SK-N-SH (cell line): Measurements from ENCODE around the gene CDKN2D. TPM values are rescaled to one million over a fixed set of nuclear protein-coding genes. Genes with fewer than 3 reads are reported as not detected.

Experiments
- CTCF ChIA-PET: fragments of 300-600, 350-600 bp; formaldehyde crosslinking; extraction: SDS; loops from one replicate; lab custom pipeline; 2021; lab: Yijun Ruan, JAX
- POLR2A ChIA-PET: fragments of 350-600 bp; sonication (Branson Sonifier 250); formaldehyde crosslinking; extraction: SDS; loops from one replicate; lab custom pipeline; 2020; ENCODE audit warnings: antibody characterized with exemption, inconsistent platforms; lab: Yijun Ruan, JAX
- DNase-seq: peaks from one replicate; pipeline ENCODE4 v3.0.0; 2012
- H2AFZ ChIP-seq: fragments of 200-600 bp; sonication (generic); 2 replicates; pipeline ENCODE4 v1.8.1; 2016; ENCODE audit warnings: antibody characterized with exemption, mild to moderate bottlenecking, low read depth
- H3F3A ChIP-seq: fragments of 200-600 bp; sonication (generic); replicated peaks from 2 replicates; pipeline ENCODE3; 2016; ENCODE audit warnings: antibody characterized with exemption, mild to moderate bottlenecking; ENCODE audit not compliant: insufficient read depth
- H3K27ac ChIP-seq, 2 experiments: fragments of 200-500 bp in 1 of 2; fragments of 200-600 bp in 1 of 2; sonication (Bioruptor generic) in 1 of 2; sonication (generic), shearing (Covaris generic) in 1 of 2; 2 replicates each; pipeline versions ENCODE4 v1.5.1 to v1.6.1; 2014 to 2016; ENCODE audit warnings: low read depth in 2 of 2, inconsistent platforms in 1 of 2, low read length in 1 of 2, mild to moderate bottlenecking in 1 of 2, mixed read lengths in 1 of 2
- H3K27me3 ChIP-seq: fragments of 200-600 bp; sonication (generic), shearing (Covaris generic); 2 replicates; pipeline ENCODE4 v1.6.1; 2016; ENCODE audit warnings: mixed run types; ENCODE audit not compliant: insufficient read depth
- H3K36me3 ChIP-seq, 2 experiments: fragments of 200-500 bp in 1 of 2; fragments of 200-600 bp in 1 of 2; sonication (Bioruptor generic) in 1 of 2; sonication (generic) in 1 of 2; replicated peaks in 1 of 2; 2 replicates each; pipeline versions ENCODE3 to v1.5.1; 2014 to 2016; ENCODE audit warnings: low read length in 1 of 2, mild to moderate bottlenecking in 1 of 2; ENCODE audit not compliant: insufficient read depth in 2 of 2, control insufficient read depth in 1 of 2
- H3K4me1 ChIP-seq, 2 experiments: fragments of 200-500 bp in 1 of 2; fragments of 200-600 bp in 1 of 2; sonication (Bioruptor generic) in 1 of 2; sonication (generic), shearing (Covaris generic) in 1 of 2; 2 replicates each; pipeline versions ENCODE4 v1.5.1 to v1.6.1; 2014 to 2016; ENCODE audit warnings: low read depth in 1 of 2, low read length in 1 of 2, mixed run types in 1 of 2; ENCODE audit not compliant: insufficient read depth in 2 of 2, control insufficient read depth in 1 of 2
- H3K4me2 ChIP-seq: fragments of 200-600 bp; sonication (generic), shearing (Covaris generic); 2 replicates; pipeline ENCODE4 v1.6.1; 2017; ENCODE audit warnings: mixed run types
- H3K4me3 ChIP-seq, 2 experiments: fragments of 200-500 bp in 1 of 2; fragments of 200-600 bp in 1 of 2; sonication (Bioruptor generic) in 1 of 2; sonication (generic), shearing (Covaris generic) in 1 of 2; 2 replicates each; pipeline versions ENCODE4 v1.5.1 to v1.8.1; 2014 to 2016; ENCODE audit warnings: low read depth in 2 of 2, inconsistent platforms in 1 of 2, low read length in 1 of 2, mild to moderate bottlenecking in 1 of 2, mixed read lengths in 1 of 2, moderate library complexity in 1 of 2
- H3K79me2 ChIP-seq: fragments of 200-600 bp; sonication (generic); 2 replicates; pipeline ENCODE4 v1.8.1; 2017; ENCODE audit warnings: mild to moderate bottlenecking; ENCODE audit not compliant: insufficient read depth
- H3K9ac ChIP-seq: fragments of 200-600 bp; sonication (generic); 2 replicates; pipeline ENCODE4 v1.6.1; 2017; ENCODE audit warnings: mixed run types
- H3K9me2 ChIP-seq: fragments of 200-600 bp; sonication (generic); 2 replicates; pipeline ENCODE4 v1.6.1; 2017; ENCODE audit warnings: mixed run types
- H3K9me3 ChIP-seq: fragments of 200-600 bp; sonication (generic); 2 replicates; pipeline ENCODE4 v1.6.1; 2017; ENCODE audit warnings: mixed run types, mild to moderate bottlenecking, moderate library complexity
- H4K20me1 ChIP-seq: fragments of 200-600 bp; sonication (generic); 2 replicates; pipeline ENCODE4 v1.6.1; 2017; ENCODE audit warnings: mild to moderate bottlenecking, mixed run types; ENCODE audit not compliant: insufficient read depth
- ELF1 ChIP-seq: IDR thresholded peaks from 2 replicates; pipeline ENCODE4 v1.4.0; 2012
- EP300 ChIP-seq, 2 experiments: IDR thresholded peaks; 2 replicates each; pipeline versions ENCODE4 v1.4.0 to v1.6.1; 2012; ENCODE audit warnings: borderline replicate concordance in 1 of 2, low read depth in 1 of 2, low read length in 1 of 2
- EZH2phosphoT487 ChIP-seq: fragments of 200-600 bp; sonication (generic); IDR thresholded peaks from 2 replicates; pipeline ENCODE4 v1.6.1; 2017; ENCODE audit warnings: low read depth, mixed run types, mild to moderate bottlenecking, antibody characterized with exemption, moderate library complexity, borderline replicate concordance
- FOXJ3 ChIP-seq: sonication (generic); formaldehyde crosslinking; IDR thresholded peaks from 2 replicates; pipeline ENCODE4 v1.5.1; 2020; ENCODE audit warnings: mild to moderate bottlenecking, missing genetic modification reagents
- FOXM1 ChIP-seq: IDR thresholded peaks from 2 replicates; pipeline ENCODE4 v1.4.0; 2012; ENCODE audit warnings: low read depth, mild to moderate bottlenecking
- GATA2 ChIP-seq: sonication (generic); formaldehyde crosslinking; IDR thresholded peaks from 2 replicates; pipeline ENCODE4 v1.5.0; 2020; ENCODE audit warnings: mild to moderate bottlenecking, missing genetic modification reagents
- MEF2A ChIP-seq: IDR thresholded peaks from 2 replicates; pipeline ENCODE4 v1.4.0; 2012; ENCODE audit warnings: low read depth, borderline replicate concordance
- MXI1 ChIP-seq: IDR thresholded peaks from 2 replicates; pipeline ENCODE4 v1.6.1; 2012; ENCODE audit warnings: mild to moderate bottlenecking, low read depth, low read length, improper control_type of control experiment
- RCOR1 ChIP-seq: fragments of 150-350 bp; IDR thresholded peaks from 2 replicates; pipeline ENCODE4 v1.6.1; 2017; ENCODE audit warnings: antibody characterized with exemption, low read length
- RXRA ChIP-seq: IDR thresholded peaks from 2 replicates; pipeline ENCODE4 v1.4.0; 2012; ENCODE audit warnings: low read depth, mild to moderate bottlenecking, borderline replicate concordance
- SMC3 ChIP-seq: IDR thresholded peaks from 2 replicates; pipeline ENCODE4 v1.6.1; 2012; ENCODE audit warnings: low read depth, low read length, improper control_type of control experiment
- TEAD4 ChIP-seq: IDR thresholded peaks from 2 replicates; pipeline ENCODE4 v1.4.0; 2012; ENCODE audit warnings: mild to moderate bottlenecking, borderline replicate concordance; ENCODE audit not compliant: insufficient read depth
- YY1 ChIP-seq: IDR thresholded peaks from 2 replicates; pipeline ENCODE4 v1.4.0; 2012; ENCODE audit warnings: low read depth, mild to moderate bottlenecking
- WGBS: methylation state at CpG from one replicate; pipeline ENCODE4 v1.1.6; 2017; ENCODE audit warnings: low lambda C conversion rate; 5-methylcytosine and 5-hydroxymethylcytosine counted together
- polyA plus RNA-seq, 3 experiments: library from polyadenylated mRNA; depleted of rRNA; stranded (reverse); fragments of >200 nt; gene quantifications; 2 replicates each; pipeline ENCODE4 v1.2.3, GENCODE V29; 2012
- TF ChIP-seq, protein P1 (sequence below): fragments of 150-350 bp; IDR thresholded peaks from 2 replicates; pipeline ENCODE4 v1.6.1; 2017; ENCODE audit warnings: antibody characterized with exemption, low read length, low read depth, borderline replicate concordance
- TF ChIP-seq, protein P2 (sequence below): fragments of 150-350 bp; IDR thresholded peaks from 2 replicates; pipeline ENCODE4 v1.6.1; 2016; ENCODE audit warnings: mild to moderate bottlenecking, low read depth, low read length
- TF ChIP-seq, protein P3 (sequence below): IDR thresholded peaks from 2 replicates; pipeline ENCODE4 v1.4.0; 2012; ENCODE audit warnings: low read depth, borderline replicate concordance
- TF ChIP-seq, protein P4 (sequence below): IDR thresholded peaks from 2 replicates; pipeline ENCODE4; 2012

Gene CDKN2D
- polyA plus RNA-seq, 1 of the 3 experiments (the other 2 are of a cell fraction), result 13.1 TPM

DNA sequence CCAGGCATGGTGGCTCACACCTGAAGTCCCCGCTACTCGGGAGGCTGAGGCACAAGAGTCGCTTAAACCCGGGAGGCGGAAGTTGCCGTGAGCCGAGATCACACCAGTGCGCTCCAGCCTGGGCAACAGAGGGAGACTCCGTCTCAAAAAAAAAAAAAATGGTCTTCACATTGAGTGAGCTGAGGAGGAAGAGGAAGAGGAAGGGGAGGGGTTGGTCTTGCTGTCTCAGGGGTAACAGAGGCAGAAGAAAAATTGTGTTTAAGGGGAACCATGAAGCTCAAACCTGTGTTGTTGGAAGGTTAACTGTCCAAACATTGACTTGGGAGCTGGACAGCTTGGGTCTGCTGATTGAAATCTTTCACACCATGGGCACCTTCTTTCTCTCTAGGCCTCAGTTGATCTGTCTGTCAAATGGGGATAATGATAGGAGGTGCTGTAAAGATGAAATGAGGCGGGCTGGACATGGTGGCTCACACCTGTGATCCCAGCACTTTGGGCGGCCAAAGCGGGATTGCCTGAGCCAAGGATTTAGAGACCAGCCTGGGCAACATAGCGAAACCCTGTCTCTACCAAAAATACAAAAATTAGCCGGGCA lies 46.7 kb upstream of the CDKN2D start:
- no peaks in the 10 kb centered on the region for H3K9me3 ChIP-seq
- TF ChIP-seq, protein P1, sequence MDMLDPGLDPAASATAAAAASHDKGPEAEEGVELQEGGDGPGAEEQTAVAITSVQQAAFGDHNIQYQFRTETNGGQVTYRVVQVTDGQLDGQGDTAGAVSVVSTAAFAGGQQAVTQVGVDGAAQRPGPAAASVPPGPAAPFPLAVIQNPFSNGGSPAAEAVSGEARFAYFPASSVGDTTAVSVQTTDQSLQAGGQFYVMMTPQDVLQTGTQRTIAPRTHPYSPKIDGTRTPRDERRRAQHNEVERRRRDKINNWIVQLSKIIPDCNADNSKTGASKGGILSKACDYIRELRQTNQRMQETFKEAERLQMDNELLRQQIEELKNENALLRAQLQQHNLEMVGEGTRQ, result no peak
- no peak for TF ChIP-seq YY1
- CTCF ChIA-PET, result interaction anchor here (0.9 to 1.7 kb wide), 3 partner anchors 29 to 64 kb away, joined by 3 to 4 read pairs (median 3); no protein-coding TSS in a partner anchor

DNA sequence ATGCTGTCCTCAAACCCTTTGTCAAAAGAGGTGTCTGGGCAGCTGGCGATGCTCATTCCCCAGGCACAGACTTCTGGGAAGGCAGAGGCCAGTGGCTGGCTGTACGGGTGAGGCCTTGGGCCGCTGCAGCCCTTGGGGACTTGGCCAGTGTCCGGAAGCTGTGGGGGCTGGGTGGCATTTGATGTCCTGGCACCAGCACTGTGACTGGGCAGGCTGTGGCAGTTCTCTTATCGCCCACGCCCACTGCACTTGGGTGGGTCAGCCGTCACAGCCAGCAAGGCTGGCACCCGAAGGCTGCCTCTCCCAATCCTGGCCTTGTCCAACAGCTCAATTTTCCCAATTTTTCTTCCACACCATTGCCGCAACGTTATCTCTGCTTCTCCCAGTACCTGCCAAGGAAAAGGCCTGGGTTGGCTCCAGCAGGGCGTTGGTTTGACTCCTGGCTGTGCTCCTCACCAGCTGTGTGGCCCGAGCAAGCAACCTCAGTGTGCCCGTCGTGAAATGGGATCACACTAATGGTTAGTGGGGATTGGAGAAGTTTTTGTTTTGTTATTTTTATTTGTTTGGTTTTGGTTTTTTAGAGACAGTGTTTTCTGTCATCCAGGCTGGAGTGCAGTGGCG lies 43.8 kb upstream of the CDKN2D start:
- H4K20me1 ChIP-seq, result no peaks in the 10 kb centered on the region
- TF ChIP-seq YY1 (no peak), ELF1 (no peak), MEF2A (no peak), EP300 (IDR thresholded peaks at IDR 0.05; ENCODE audit: borderline replicate concordance in 1 of 2, low read depth in 1 of 2, low read length in 1 of 2) (no peak), RCOR1 (no peak), FOXJ3 (no peak), SMC3 (no peak), MXI1 (no peak), RXRA (no peak), TEAD4 (no peak), GATA2 (CRISPR knock-in tag) (no peak), FOXM1 (no peak), EZH2phosphoT487 (no peak)
- TF ChIP-seq, protein P1, result no peak
- TF ChIP-seq, protein P2, sequence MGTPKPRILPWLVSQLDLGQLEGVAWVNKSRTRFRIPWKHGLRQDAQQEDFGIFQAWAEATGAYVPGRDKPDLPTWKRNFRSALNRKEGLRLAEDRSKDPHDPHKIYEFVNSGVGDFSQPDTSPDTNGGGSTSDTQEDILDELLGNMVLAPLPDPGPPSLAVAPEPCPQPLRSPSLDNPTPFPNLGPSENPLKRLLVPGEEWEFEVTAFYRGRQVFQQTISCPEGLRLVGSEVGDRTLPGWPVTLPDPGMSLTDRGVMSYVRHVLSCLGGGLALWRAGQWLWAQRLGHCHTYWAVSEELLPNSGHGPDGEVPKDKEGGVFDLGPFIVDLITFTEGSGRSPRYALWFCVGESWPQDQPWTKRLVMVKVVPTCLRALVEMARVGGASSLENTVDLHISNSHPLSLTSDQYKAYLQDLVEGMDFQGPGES, result no peak
- TF ChIP-seq, protein P3, sequence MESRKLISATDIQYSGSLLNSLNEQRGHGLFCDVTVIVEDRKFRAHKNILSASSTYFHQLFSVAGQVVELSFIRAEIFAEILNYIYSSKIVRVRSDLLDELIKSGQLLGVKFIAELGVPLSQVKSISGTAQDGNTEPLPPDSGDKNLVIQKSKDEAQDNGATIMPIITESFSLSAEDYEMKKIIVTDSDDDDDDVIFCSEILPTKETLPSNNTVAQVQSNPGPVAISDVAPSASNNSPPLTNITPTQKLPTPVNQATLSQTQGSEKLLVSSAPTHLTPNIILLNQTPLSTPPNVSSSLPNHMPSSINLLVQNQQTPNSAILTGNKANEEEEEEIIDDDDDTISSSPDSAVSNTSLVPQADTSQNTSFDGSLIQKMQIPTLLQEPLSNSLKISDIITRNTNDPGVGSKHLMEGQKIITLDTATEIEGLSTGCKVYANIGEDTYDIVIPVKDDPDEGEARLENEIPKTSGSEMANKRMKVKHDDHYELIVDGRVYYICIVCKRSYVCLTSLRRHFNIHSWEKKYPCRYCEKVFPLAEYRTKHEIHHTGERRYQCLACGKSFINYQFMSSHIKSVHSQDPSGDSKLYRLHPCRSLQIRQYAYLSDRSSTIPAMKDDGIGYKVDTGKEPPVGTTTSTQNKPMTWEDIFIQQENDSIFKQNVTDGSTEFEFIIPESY, result no peak
- TF ChIP-seq, protein P4, sequence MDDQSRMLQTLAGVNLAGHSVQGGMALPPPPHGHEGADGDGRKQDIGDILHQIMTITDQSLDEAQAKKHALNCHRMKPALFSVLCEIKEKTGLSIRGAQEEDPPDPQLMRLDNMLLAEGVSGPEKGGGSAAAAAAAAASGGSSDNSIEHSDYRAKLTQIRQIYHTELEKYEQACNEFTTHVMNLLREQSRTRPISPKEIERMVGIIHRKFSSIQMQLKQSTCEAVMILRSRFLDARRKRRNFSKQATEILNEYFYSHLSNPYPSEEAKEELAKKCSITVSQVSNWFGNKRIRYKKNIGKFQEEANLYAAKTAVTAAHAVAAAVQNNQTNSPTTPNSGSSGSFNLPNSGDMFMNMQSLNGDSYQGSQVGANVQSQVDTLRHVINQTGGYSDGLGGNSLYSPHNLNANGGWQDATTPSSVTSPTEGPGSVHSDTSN, result no peak
- 96% methylated on average over 12 of the region's 15 CpGs for WGBS
- H3K9me2 ChIP-seq, result no peaks in the 10 kb centered on the region
- peaks cover 5% of the 10 kb centered on the region for H3F3A ChIP-seq
- ChIA-PET CTCF (interaction anchor here (0.6 to 1.1 kb wide), 3 partner anchors 32 to 424 kb away, joined by 3 to 5 read pairs (median 3); no protein-coding TSS in a partner anchor), POLR2A (interaction anchor here (0.8 kb wide), 1 partner anchor 10 kb away, joined by 3 read pairs; no protein-coding TSS in a partner anchor)
- no peaks in the 10 kb centered on the region for H3K9me3 ChIP-seq
- H2AFZ ChIP-seq, result no peak overlapping the region
- H3K4me2 ChIP-seq, result no peak overlapping the region
- H3K27ac ChIP-seq, result no peak overlapping the region
- DNase-seq, result peak; percentile 20
- H3K4me1 ChIP-seq, result no peaks in the 10 kb centered on the region; a peak in 1 of 4 replicates
- H3K27me3 ChIP-seq, result no peaks in the 10 kb centered on the region
- H3K4me3 ChIP-seq, result no peak overlapping the region
- H3K36me3 ChIP-seq, result peaks cover 0 to 6% of the 10 kb centered on the region in 2 experiments
- no peak overlapping the region for H3K9ac ChIP-seq
- peaks cover 35% of the 10 kb centered on the region for H3K79me2 ChIP-seq

More for the DNA sequence above, 46.7 kb upstream of the CDKN2D start:
- no peak for DNase-seq
- WGBS, result 98% methylated on average over 14 of the region's 14 CpGs
- H3K4me2 ChIP-seq, result no peak overlapping the region
- POLR2A ChIA-PET, result interaction anchor here (0.7 kb wide), 1 partner anchor 69 kb away, joined by 3 read pairs; no protein-coding TSS in a partner anchor
- peaks cover 9% of the 10 kb centered on the region for H3F3A ChIP-seq
- H3K4me1 ChIP-seq, result no peaks in the 10 kb centered on the region; a peak in 1 of 4 replicates
- H4K20me1 ChIP-seq, result no peaks in the 10 kb centered on the region
- H3K4me3 ChIP-seq, result no peak overlapping the region
- no peak overlapping the region for H2AFZ ChIP-seq
- H3K9ac ChIP-seq, result no peak overlapping the region
- no peaks in the 10 kb centered on the region for H3K9me2 ChIP-seq
- H3K36me3 ChIP-seq, result peaks cover 0 to 6% of the 10 kb centered on the region in 2 experiments
- peaks cover 47% of the 10 kb centered on the region for H3K79me2 ChIP-seq
- no peak overlapping the region for H3K27ac ChIP-seq
- H3K27me3 ChIP-seq, result no peaks in the 10 kb centered on the region
